Measurements from ENCODE around the gene RPS27.

Gene RPS27

GRCh38 chr1:153944005-153944826, 46.3 kb upstream of the RPS27 start:
- Histone ChIP-seq H2BK120ac (ENCODE audit: low read depth, low read length) (no peak overlapping the region), H3K27me3 (ENCODE audit: control insufficient read depth in 3 of 3, insufficient read depth in 3 of 3, low read depth in 1 of 3, low read length in 3 of 3) (peaks cover 0 to 3% (median 0%) of the 10 kb centered on the region in 3 experiments), H3K14ac (ENCODE audit: low read length) (no peak overlapping the region), H3K23ac (ENCODE audit: low read depth, low read length, poor library complexity) (no peak overlapping the region), H2BK15ac (ENCODE audit: low read length) (no peak overlapping the region), H4K91ac (ENCODE audit: low read depth, low read length, poor library complexity) (no peak overlapping the region), H3K9ac (ENCODE audit: low read depth, low read length, poor library complexity) (peak overlapping the region; percentile 52), H3K9me3 (replicated peaks in 1 of 2; ENCODE audit: control insufficient read depth in 2 of 2, insufficient read depth in 1 of 2, low read depth in 1 of 2, low read length in 2 of 2) (no peaks in the 10 kb centered on the region), H3K4me1 (ENCODE audit: control insufficient read depth in 2 of 2, insufficient read depth in 1 of 2, low read depth in 1 of 2, low read length in 2 of 2) (peaks cover 7 to 13% of the 10 kb centered on the region in 2 donors), H3K36me3 (replicated peaks in 1 of 2; ENCODE audit: control insufficient read depth in 2 of 2, insufficient read depth in 2 of 2, low read length in 2 of 2) (peaks cover 10 to 78% of the 10 kb centered on the region in 2 donors), H2BK5ac (ENCODE audit: low read length) (no peak overlapping the region), H3K27ac (replicated peaks; ENCODE audit: low read length) (no peak overlapping the region), H3K4ac (ENCODE audit: low read length) (no peak overlapping the region), H2BK12ac (ENCODE audit: low read length) (no peak overlapping the region), H2AFZ (ENCODE audit: low read length) (no peak overlapping the region), H2AK5ac (ENCODE audit: low read depth, low read length) (no peak overlapping the region), H3K79me1 (ENCODE audit: low read depth, low read length) (peaks cover 4% of the 10 kb centered on the region), H3K4me2 (ENCODE audit: insufficient read depth, low read length, poor library complexity, severe bottlenecking) (no peak overlapping the region), H4K8ac (ENCODE audit: low read depth, low read length) (no peak overlapping the region), H3K18ac (ENCODE audit: low read length) (no peak overlapping the region), H3K4me3 (ENCODE audit: low read length in 2 of 2) (peak overlapping the region; percentile 13 to 89)
- no peak for DNase-seq (ENCODE audit: low spot score)
- WGBS, 2 donors (ENCODE audit: extremely low coverage in 2 of 2, insufficient read length in 2 of 2, insufficient replicate concordance in 1 of 2) = no CpG with 5 or more reads among the region's 15 CpGs

GRCh38 chr1:153944827-153945117, 45.8 kb upstream of the RPS27 start:
- no peak overlapping the region for H3K14ac ChIP-seq (ENCODE audit: low read length)
- H3K27me3 ChIP-seq (ENCODE audit: control insufficient read depth in 3 of 3, insufficient read depth in 3 of 3, low read depth in 1 of 3, low read length in 3 of 3) = peaks cover 0 to 3% (median 0%) of the 10 kb centered on the region in 3 experiments
- H2BK120ac ChIP-seq (ENCODE audit: low read depth, low read length) = no peak overlapping the region
- WGBS, 2 donors (ENCODE audit: extremely low coverage in 2 of 2, insufficient read length in 2 of 2, insufficient replicate concordance in 1 of 2) = no CpG with 5 or more reads among the region's 3 CpGs
- H3K9ac ChIP-seq (ENCODE audit: low read depth, low read length, poor library complexity) = no peak overlapping the region
- no peak overlapping the region for H3K23ac ChIP-seq (ENCODE audit: low read depth, low read length, poor library complexity)
- no peak overlapping the region for H3K27ac ChIP-seq (replicated peaks; ENCODE audit: low read length)
- H3K4me3 ChIP-seq (ENCODE audit: low read length in 2 of 2) = peak overlapping the region in 1 of 2 donors; percentile 89
- no peak overlapping the region for H2BK5ac ChIP-seq (ENCODE audit: low read length)
- no peak for DNase-seq (ENCODE audit: low spot score)
- no peak overlapping the region for H3K4me2 ChIP-seq (ENCODE audit: insufficient read depth, low read length, poor library complexity, severe bottlenecking)
- no peak overlapping the region for H3K4ac ChIP-seq (ENCODE audit: low read length)
- no peaks in the 10 kb centered on the region for H3K9me3 ChIP-seq (replicated peaks in 1 of 2; ENCODE audit: control insufficient read depth in 2 of 2, insufficient read depth in 1 of 2, low read depth in 1 of 2, low read length in 2 of 2)
- H2BK12ac ChIP-seq (ENCODE audit: low read length) = no peak overlapping the region
- no peak overlapping the region for H2AK5ac ChIP-seq (ENCODE audit: low read depth, low read length)
- peaks cover 10 to 77% of the 10 kb centered on the region in 2 donors for H3K36me3 ChIP-seq (replicated peaks in 1 of 2; ENCODE audit: control insufficient read depth in 2 of 2, insufficient read depth in 2 of 2, low read length in 2 of 2)
- no peak overlapping the region for H4K8ac ChIP-seq (ENCODE audit: low read depth, low read length)
- H3K79me1 ChIP-seq (ENCODE audit: low read depth, low read length) = peaks cover 4% of the 10 kb centered on the region
- no peak overlapping the region for H2BK15ac ChIP-seq (ENCODE audit: low read length)
- H3K18ac ChIP-seq (ENCODE audit: low read length) = no peak overlapping the region
- H4K91ac ChIP-seq (ENCODE audit: low read depth, low read length, poor library complexity) = no peak overlapping the region
- no peak overlapping the region for H2AFZ ChIP-seq (ENCODE audit: low read length)
- H3K4me1 ChIP-seq (ENCODE audit: control insufficient read depth in 2 of 2, insufficient read depth in 1 of 2, low read depth in 1 of 2, low read length in 2 of 2) = peaks cover 7 to 13% of the 10 kb centered on the region in 2 donors

- Histone ChIP-seq H3K9ac (ENCODE audit: low read depth, low read length, poor library complexity) (no peak overlapping the region), H3K4ac (ENCODE audit: low read length) (no peak overlapping the region), H3K9me3 (replicated peaks in 1 of 2; ENCODE audit: control insufficient read depth in 2 of 2, insufficient read depth in 1 of 2, low read depth in 1 of 2, low read length in 2 of 2) (no peaks in the 10 kb centered on the region), H4K91ac (ENCODE audit: low read depth, low read length, poor library complexity) (no peak overlapping the region), H3K14ac (ENCODE audit: low read length) (no peak overlapping the region), H4K8ac (ENCODE audit: low read depth, low read length) (no peak overlapping the region), H3K4me2 (ENCODE audit: insufficient read depth, low read length, poor library complexity, severe bottlenecking) (peak overlapping the region; percentile 99), H3K23ac (ENCODE audit: low read depth, low read length, poor library complexity) (no peak overlapping the region), H3K18ac (ENCODE audit: low read length) (peak overlapping the region; percentile 88), H2AK5ac (ENCODE audit: low read depth, low read length) (peak overlapping the region; percentile 64), H3K79me1 (ENCODE audit: low read depth, low read length) (peaks cover 4% of the 10 kb centered on the region), H2BK120ac (ENCODE audit: low read depth, low read length) (no peak overlapping the region), H3K36me3 (replicated peaks in 1 of 2; ENCODE audit: control insufficient read depth in 2 of 2, insufficient read depth in 2 of 2, low read length in 2 of 2) (peaks cover 12 to 77% of the 10 kb centered on the region in 2 donors), H3K27ac (replicated peaks; ENCODE audit: low read length) (no peak overlapping the region), H2BK12ac (ENCODE audit: low read length) (no peak overlapping the region), H2BK15ac (ENCODE audit: low read length) (no peak overlapping the region), H3K4me1 (ENCODE audit: control insufficient read depth in 2 of 2, insufficient read depth in 1 of 2, low read depth in 1 of 2, low read length in 2 of 2) (peaks cover 7 to 13% of the 10 kb centered on the region in 2 donors), H2BK5ac (ENCODE audit: low read length) (no peak overlapping the region), H2AFZ (ENCODE audit: low read length) (peak overlapping the region; percentile 89), H3K4me3 (ENCODE audit: low read length in 2 of 2) (peak overlapping the region; percentile 89 to 94), H3K27me3 (ENCODE audit: control insufficient read depth in 3 of 3, insufficient read depth in 3 of 3, low read depth in 1 of 3, low read length in 3 of 3) (peaks cover 0 to 3% (median 0%) of the 10 kb centered on the region in 3 experiments)
- no peak for DNase-seq (ENCODE audit: low spot score)
- no CpG with 5 or more reads among the region's 12 CpGs for WGBS, 2 donors (ENCODE audit: extremely low coverage in 2 of 2, insufficient read length in 2 of 2, insufficient replicate concordance in 1 of 2)
Observed at GRCh38 chr1:153945131-153945794, 45.3 kb upstream of the RPS27 start.
